SKM-1 treated with dmso at 0.1 percent for 144 hours (cell line): ENCODE results near the gene TRPC3.

Source experiments
- DNase-seq: peaks from one replicate; lab custom pipeline; 2025; ENCODE audit not compliant: unreplicated experiment; lab: John Stamatoyannopoulos, UW

TRPC3 gene

DNA sequence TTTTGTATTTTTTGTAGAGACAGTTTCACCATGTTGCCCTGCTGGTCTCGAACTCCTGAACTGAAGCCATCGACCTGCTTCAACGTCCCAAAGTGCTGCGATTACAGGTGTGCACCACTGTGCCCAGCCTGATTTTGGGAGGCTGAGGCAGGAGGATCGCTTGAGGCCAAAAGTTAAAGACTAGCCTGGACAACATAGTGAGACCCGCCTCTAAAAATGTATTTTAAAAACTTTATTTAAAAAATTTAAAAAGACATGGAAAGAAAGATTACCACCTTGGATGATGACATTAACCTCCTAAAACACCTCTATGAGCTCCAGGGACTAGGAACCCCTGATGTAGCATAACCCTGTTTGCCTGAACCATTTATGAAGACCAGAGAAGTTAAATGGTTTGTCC lies 75.8 kb downstream of the TRPC3 start:
- DNase-seq = no peak

- no peak for DNase-seq
Observed at GRCh38 chr4:121875652-121876051, 76.2 kb downstream of the TRPC3 start.

GRCh38 chr4:121873604-121874003 lies 78.3 kb downstream of the TRPC3 start:
- DNase-seq = no peak

DNA sequence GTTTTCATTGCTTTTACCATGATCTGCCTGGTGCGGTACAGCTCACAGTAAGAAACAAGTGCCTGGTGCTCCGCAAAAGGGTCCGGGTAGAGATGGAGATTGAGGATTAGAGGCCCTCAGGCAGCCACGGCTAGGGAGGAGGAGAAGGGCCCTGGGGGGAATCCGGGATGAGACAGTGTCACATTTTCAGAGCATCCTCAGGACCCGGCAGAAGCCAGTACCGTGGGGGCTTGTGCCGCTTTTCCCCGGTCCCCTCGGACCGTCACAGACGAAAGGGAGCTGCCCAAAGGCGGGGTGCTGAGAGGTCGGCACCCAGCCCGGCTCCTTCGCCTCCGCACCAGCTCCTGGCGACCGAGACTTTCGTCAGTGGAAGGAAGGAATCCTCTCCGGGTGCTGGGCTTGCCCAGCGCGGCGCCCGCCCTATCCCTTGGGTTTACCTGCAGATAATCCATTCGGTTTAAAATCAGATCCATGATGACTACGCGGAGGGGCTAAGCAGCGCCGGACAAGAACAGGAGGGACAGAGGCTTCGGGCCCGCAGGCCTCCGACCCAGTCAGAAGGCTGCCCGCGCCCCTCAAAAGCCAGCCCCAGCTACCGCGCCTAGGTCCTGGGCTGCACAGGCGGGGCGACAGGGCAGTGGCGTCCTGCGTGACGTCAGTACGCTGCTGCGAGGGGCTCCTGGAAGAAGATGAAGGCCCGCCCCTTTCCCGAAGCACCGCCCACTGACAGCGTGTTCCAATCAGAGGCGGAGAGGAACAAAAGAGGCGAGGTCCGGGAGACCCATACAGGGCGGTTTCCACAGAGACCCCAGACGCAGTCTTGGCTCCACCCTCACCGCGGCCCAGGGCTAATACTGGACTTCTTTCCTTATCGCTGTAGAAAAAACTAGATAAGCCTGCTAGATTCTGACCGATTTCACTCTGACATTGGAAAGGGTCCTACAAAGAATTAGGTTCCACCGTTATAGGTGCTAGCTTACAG lies 81.7 kb downstream of the TRPC3 start, which contains the start of gene BBS7:
BBS7 (minus strand) TSS at position 634 of the 982 bp plus-strand sequence; CDS start at position 473, 161 bp downstream.
- peak; percentile 93 for DNase-seq

DNA sequence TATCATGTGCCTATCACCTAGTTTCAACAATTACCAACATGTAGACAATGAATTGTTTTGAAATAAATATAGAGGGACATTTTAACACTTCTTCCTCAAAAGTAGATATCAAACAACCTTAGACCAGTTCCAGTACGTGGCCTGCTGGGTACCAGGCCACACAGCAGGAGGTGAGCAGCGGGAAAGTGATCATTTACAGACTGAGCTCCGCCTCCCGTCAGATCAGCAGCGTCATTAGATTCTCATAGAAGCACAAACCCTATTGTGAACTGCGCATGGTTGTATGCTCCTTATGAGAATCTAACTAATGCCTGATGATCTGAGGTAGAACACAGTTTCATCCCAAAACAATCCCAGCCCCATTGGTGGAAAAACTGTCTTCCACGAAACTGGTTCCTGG lies 88.1 kb downstream of the TRPC3 start:
- no peak for DNase-seq

DNA sequence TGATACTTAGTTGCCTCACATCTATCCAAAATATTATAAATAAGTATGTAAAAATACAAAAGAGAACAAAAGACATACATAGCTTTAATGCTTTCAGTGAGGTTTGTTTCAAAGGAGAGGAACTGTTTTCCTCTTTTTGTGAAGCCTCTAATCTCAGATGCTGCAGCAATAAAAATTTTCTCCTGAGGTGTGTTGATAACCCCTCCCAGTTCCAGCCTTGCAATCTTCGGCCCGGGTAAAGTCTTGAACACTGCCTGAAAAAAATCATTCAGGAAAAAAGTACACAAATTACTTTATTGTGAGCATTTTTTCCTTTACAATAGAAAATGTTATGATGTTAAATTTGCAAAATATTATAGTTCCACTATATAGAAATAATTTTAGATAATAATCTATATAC lies 90.4 kb downstream of the TRPC3 start:
- DNase-seq = no peak

GRCh38 chr4:121860121-121860520 lies 91.7 kb downstream of the TRPC3 start:
- DNase-seq = no peak

- DNase-seq = no peak
Observed at GRCh38 chr4:121851354-121851753, 100.5 kb downstream of the TRPC3 start.

DNA sequence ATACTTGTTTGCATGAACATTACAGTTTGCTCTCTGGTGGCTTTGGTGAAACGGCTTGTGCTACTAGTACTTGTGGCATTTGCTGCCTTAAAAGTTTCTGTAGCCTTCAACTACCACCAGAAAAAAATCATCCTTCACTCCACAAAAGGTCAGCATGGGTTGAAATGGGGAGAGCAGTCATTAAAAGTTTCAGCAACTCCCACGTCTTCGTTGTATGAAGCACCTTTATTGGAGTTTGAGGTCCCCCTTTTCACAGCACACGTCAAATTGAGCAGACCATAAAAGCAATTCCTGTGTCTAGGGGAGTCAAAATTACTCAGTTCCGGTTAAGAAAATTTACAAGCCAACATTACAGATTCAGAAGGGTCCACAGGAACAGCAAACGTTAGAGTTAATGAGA lies 105.2 kb downstream of the TRPC3 start:
- DNase-seq = no peak

- DNase-seq = no peak
Observed at GRCh38 chr4:121842862-121843261, 109.0 kb downstream of the TRPC3 start.

DNA sequence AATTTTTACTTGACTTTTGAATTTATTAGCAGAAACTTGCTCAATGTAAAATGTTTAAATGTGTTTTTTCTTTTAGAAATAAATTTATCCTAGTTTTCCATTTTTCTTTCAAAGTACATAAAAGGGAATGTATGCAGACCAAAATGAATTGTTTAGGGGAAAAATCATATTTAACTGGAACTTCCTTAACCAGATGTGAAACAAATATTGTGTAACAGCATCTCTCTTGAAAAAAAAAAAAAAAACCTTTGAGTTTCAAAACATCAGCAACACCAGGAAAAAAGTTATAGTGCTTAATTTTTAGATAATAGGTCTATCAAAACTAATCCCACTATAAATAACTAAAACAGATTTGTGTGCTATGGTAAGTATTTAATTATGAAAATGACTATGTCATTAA lies 113.7 kb downstream of the TRPC3 start:
- DNase-seq = no peak

- no peak for DNase-seq
Observed at GRCh38 chr4:121829511-121829910, 122.3 kb downstream of the TRPC3 start.
